Measurements from ENCODE around the gene TCL1A.

TCL1A gene

GRCh38 chr14:95741038-95741490, 27.1 kb upstream of the TCL1A start:
- TF ChIP-seq MAX (IDR thresholded peaks at IDR 0.05) (peak; percentile 26; the same call in 1 of the 2 replicates), USF1 (IDR thresholded peaks at IDR 0.05) (0 out of 2 replicates have a peak, but pooled peaks have one; percentile 11), TEAD4 (IDR thresholded peaks at IDR 0.05) (no peak)

- TF ChIP-seq TEAD4 (IDR thresholded peaks at IDR 0.05) (no peak), NFIC (IDR thresholded peaks at IDR 0.05) (no peak), USF1 (IDR thresholded peaks at IDR 0.05) (no peak), EGR1 (IDR thresholded peaks at IDR 0.05) (no peak), RAD21 (IDR thresholded peaks at IDR 0.05; ENCODE audit: low read depth) (no peak), CEBPB (IDR thresholded peaks at IDR 0.05) (no peak), CREB1 (IDR thresholded peaks at IDR 0.05; ENCODE audit: low read depth) (no peak), ZBTB7A (IDR thresholded peaks at IDR 0.05; ENCODE audit: low read depth) (no peak), FOXM1 (IDR thresholded peaks at IDR 0.05; ENCODE audit: borderline replicate concordance, low read depth) (no peak), MAX (IDR thresholded peaks at IDR 0.05) (no peak), TCF12 (IDR thresholded peaks at IDR 0.05; ENCODE audit: low read depth) (no peak), TAF1 (IDR thresholded peaks at IDR 0.05; ENCODE audit: low read depth) (no peak), YY1 (IDR thresholded peaks at IDR 0.05; ENCODE audit: low read depth) (no peak), EP300 (IDR thresholded peaks at IDR 0.05; ENCODE audit: borderline replicate concordance) (no peak)
- TF ChIP-seq, protein P1, sequence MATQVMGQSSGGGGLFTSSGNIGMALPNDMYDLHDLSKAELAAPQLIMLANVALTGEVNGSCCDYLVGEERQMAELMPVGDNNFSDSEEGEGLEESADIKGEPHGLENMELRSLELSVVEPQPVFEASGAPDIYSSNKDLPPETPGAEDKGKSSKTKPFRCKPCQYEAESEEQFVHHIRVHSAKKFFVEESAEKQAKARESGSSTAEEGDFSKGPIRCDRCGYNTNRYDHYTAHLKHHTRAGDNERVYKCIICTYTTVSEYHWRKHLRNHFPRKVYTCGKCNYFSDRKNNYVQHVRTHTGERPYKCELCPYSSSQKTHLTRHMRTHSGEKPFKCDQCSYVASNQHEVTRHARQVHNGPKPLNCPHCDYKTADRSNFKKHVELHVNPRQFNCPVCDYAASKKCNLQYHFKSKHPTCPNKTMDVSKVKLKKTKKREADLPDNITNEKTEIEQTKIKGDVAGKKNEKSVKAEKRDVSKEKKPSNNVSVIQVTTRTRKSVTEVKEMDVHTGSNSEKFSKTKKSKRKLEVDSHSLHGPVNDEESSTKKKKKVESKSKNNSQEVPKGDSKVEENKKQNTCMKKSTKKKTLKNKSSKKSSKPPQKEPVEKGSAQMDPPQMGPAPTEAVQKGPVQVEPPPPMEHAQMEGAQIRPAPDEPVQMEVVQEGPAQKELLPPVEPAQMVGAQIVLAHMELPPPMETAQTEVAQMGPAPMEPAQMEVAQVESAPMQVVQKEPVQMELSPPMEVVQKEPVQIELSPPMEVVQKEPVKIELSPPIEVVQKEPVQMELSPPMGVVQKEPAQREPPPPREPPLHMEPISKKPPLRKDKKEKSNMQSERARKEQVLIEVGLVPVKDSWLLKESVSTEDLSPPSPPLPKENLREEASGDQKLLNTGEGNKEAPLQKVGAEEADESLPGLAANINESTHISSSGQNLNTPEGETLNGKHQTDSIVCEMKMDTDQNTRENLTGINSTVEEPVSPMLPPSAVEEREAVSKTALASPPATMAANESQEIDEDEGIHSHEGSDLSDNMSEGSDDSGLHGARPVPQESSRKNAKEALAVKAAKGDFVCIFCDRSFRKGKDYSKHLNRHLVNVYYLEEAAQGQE (IDR thresholded peaks at IDR 0.05; ENCODE audit: low read depth) = no peak
These were observed 25.4 kb upstream of the TCL1A start for GRCh38 chr14:95739356-95739755.

DNA sequence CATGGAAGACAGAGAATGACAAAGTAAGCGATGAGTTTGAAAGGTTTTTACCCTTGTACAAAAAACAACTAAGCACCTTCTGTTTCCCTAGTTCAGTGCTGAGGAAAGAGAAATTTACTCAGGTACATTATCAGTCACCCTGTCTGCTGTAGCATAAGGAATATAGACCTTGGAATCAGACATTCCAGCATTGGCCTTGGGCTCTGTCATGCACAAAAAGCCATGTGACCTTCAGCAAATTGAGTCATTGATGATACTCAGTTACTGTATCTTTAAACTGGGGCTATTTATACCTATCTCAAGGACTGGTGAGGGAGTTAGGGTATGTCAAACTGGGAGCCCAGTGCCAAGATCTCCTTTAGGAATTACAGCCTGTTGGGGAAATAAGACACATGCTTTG, 19.3 kb upstream of the TCL1A start:
- TF ChIP-seq EP300 (IDR thresholded peaks at IDR 0.05; ENCODE audit: borderline replicate concordance) (no peak), TEAD4 (IDR thresholded peaks at IDR 0.05) (no peak), YY1 (IDR thresholded peaks at IDR 0.05; ENCODE audit: low read depth) (no peak), RAD21 (IDR thresholded peaks at IDR 0.05; ENCODE audit: low read depth) (no peak), CEBPB (IDR thresholded peaks at IDR 0.05) (no peak), TCF12 (IDR thresholded peaks at IDR 0.05; ENCODE audit: low read depth) (no peak), USF1 (IDR thresholded peaks at IDR 0.05) (no peak), FOXM1 (IDR thresholded peaks at IDR 0.05; ENCODE audit: borderline replicate concordance, low read depth) (no peak), ZBTB7A (IDR thresholded peaks at IDR 0.05; ENCODE audit: low read depth) (no peak), TAF1 (IDR thresholded peaks at IDR 0.05; ENCODE audit: low read depth) (no peak), MAX (IDR thresholded peaks at IDR 0.05) (no peak), NFIC (IDR thresholded peaks at IDR 0.05) (no peak), CREB1 (IDR thresholded peaks at IDR 0.05; ENCODE audit: low read depth) (no peak), EGR1 (IDR thresholded peaks at IDR 0.05) (no peak)
- TF ChIP-seq, protein P1 (IDR thresholded peaks at IDR 0.05; ENCODE audit: low read depth) = no peak

DNA sequence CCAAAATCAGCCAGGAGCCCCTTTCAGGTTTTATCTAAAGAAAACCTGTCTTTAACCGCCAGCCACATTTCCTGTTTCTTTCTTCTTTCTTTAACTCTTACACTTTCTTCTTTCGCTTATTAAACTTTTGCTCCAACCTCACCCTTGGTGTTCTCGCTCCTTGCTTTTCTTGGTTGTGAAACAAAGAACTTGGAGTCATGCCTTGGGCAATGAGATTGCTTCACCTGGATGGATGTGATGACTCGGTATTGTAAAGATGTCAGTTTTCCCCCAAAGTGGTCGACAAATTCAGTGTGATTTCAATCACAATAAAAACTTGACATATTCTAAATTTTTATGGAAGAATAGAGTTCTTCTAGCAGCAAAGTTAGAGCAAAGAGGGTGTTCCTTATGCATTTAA, 16.2 kb upstream of the TCL1A start:
- TF ChIP-seq TAF1 (IDR thresholded peaks at IDR 0.05; ENCODE audit: low read depth) (no peak), ZBTB7A (IDR thresholded peaks at IDR 0.05; ENCODE audit: low read depth) (no peak), EP300 (IDR thresholded peaks at IDR 0.05; ENCODE audit: borderline replicate concordance) (no peak), CREB1 (IDR thresholded peaks at IDR 0.05; ENCODE audit: low read depth) (no peak), TEAD4 (IDR thresholded peaks at IDR 0.05) (no peak), EGR1 (IDR thresholded peaks at IDR 0.05) (no peak), USF1 (IDR thresholded peaks at IDR 0.05) (no peak)
- TF ChIP-seq, protein P1 (IDR thresholded peaks at IDR 0.05; ENCODE audit: low read depth) = no peak
